Small intestine (tissue), 7 donors: ENCODE measurements around the gene PTPN4. TPM values are rescaled to one million over a fixed set of nuclear protein-coding genes. Genes with fewer than 3 reads are reported as not detected.

Experiments used
- DNase-seq, 2 donors: peaks; one replicate each; pipeline versions ENCODE4 v3.0.0 to v3.0.0-alpha.2; 2013
- FAIRE-seq: peaks from 2 replicates; lab custom pipeline; 2012; peaks lifted over from hg19 to GRCh38; lab: Jason Lieb, UNC
- H3K27ac ChIP-seq, 3 donors: one replicate each; pipeline ENCODE4 v1.5.1; 2013; ENCODE audit warnings: low read length in 2 of 3, mild to moderate bottlenecking in 2 of 3, control low read depth in 1 of 3, inconsistent platforms in 1 of 3, low read depth in 1 of 3, moderate library complexity in 1 of 3
- H3K27me3 ChIP-seq, 3 donors: one replicate each; pipeline ENCODE4 v1.6.1; 2013; ENCODE audit warnings: low read length in 3 of 3, inconsistent platforms in 1 of 3; ENCODE audit not compliant: control insufficient read depth in 3 of 3, insufficient read depth in 3 of 3
- H3K36me3 ChIP-seq, 3 donors: one replicate each; pipeline ENCODE4 v1.6.1; 2013; ENCODE audit warnings: low read length in 3 of 3, inconsistent platforms in 1 of 3, low read depth in 1 of 3, mild to moderate bottlenecking in 1 of 3, moderate library complexity in 1 of 3; ENCODE audit not compliant: control insufficient read depth in 3 of 3, insufficient read depth in 2 of 3
- H3K4me1 ChIP-seq, 3 donors: one replicate each; pipeline ENCODE4 v1.6.1; 2013; ENCODE audit warnings: low read length in 2 of 3, inconsistent platforms in 1 of 3, low read depth in 1 of 3, mild to moderate bottlenecking in 1 of 3, moderate library complexity in 1 of 3; ENCODE audit not compliant: control insufficient read depth in 3 of 3, insufficient read depth in 2 of 3
- H3K4me3 ChIP-seq, 3 donors: one replicate each; pipeline ENCODE4 v1.5.1; 2013; ENCODE audit warnings: low read length in 3 of 3, control low read depth in 1 of 3, inconsistent platforms in 1 of 3, low read depth in 1 of 3, mild to moderate bottlenecking in 1 of 3, moderate library complexity in 1 of 3
- H3K9me3 ChIP-seq, 2 donors: one replicate each; pipeline ENCODE4 v1.6.1; 2013; ENCODE audit warnings: low read depth in 1 of 2, low read length in 1 of 2; ENCODE audit not compliant: control insufficient read depth in 2 of 2, insufficient read depth in 1 of 2
- WGBS, 3 donors: extraction: QIAGEN DNeasy Blood & Tissue Kit; methylation state at CpG; one replicate each; pipeline ENCODE4 v1.1.7; 2013; 5-methylcytosine and 5-hydroxymethylcytosine counted together
- polyA plus RNA-seq, 4 donors: library from polyadenylated mRNA; stranded (reverse) in 3 of 4; unstranded in 1 of 4; fragments of 200-250 nt in 3 of 4; fragments of 120-200 nt in 1 of 4; gene quantifications; one replicate each; pipeline versions ENCODE4 v1.2.1 to v1.2.3, GENCODE V29; 2013
- donor health status: healthy with polysubstance abuse.
- donor health status: control.
- donor health status: control.
- donor health status: Bipolar disorder and iron deficiency.
- donor health status: healthy.

PTPN4 gene
- polyA plus RNA-seq, 4 donors: 1.9 to 13.4 (median 6.0) TPM

DNA sequence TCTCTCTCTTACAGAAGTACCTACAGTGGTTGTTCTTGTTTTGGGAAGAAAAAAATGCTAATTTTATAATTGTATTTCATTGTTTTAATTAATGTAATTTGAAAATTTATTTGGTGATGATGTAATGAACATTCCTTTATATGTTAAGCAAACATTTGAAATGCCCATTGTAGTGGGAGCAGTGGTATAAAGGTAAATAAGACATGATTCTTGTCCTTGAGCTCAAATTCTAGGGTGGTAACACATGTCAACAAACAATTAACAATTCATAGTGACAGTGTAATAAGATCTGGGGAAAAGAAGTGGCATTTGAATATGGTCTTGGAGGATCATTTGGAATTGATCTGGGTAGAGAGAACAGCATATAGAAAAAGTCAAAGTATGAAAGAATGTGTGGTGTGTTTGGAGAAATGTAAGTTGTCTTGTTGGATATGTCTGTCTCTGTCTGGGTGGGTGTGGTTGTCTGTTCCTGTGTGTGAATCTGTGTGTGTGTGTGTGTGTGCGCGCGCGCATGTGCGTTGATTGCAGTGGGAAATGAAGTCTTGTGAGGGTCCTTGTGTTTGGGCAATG, 5.8 kb downstream of the PTPN4 start:
- no peak overlapping the region for H3K4me3 ChIP-seq
- no peaks in the 10 kb centered on the region for H3K36me3 ChIP-seq
- H3K27me3 ChIP-seq: no peaks in the 10 kb centered on the region
- 86 to 93% (median 87%) methylated on average over 5 of the region's 5 CpGs for WGBS, 3 donors
- DNase-seq (no peak), FAIRE-seq (no peak)
- H3K27ac ChIP-seq: no peak overlapping the region
- peaks cover 0 to 2% (median 2%) of the 10 kb centered on the region in 3 donors for H3K4me1 ChIP-seq
- H3K9me3 ChIP-seq: no peaks in the 10 kb centered on the region

DNA sequence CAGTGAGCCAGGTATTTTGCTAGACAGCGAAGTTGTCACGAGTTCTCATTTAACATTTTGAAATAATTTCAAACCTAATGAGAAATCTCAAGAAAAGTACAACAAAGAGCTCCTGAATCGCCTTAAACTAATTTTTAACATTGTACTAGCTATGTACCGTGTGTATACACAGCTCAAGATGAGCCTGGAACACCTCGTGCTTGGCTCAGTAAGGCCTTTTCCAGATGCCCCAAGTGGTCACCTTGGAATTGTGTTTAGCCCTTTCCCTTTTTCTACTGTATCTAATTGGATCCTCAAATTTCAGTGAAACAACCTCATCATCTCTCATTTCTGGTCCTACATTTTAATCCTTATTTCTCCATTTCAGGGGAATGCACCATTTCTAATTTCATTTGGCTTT, 7.2 kb downstream of the PTPN4 start:
- 92 to 94% (median 94%) methylated on average over 5 of the region's 5 CpGs for WGBS, 3 donors
- Histone ChIP-seq H3K9me3 (no peaks in the 10 kb centered on the region), H3K27me3 (no peaks in the 10 kb centered on the region), H3K4me3 (no peak overlapping the region), H3K4me1 (peaks cover 0 to 2% (median 2%) of the 10 kb centered on the region in 3 donors), H3K27ac (no peak overlapping the region), H3K36me3 (no peaks in the 10 kb centered on the region)
- no peak for DNase-seq
- no peak for FAIRE-seq

DNA sequence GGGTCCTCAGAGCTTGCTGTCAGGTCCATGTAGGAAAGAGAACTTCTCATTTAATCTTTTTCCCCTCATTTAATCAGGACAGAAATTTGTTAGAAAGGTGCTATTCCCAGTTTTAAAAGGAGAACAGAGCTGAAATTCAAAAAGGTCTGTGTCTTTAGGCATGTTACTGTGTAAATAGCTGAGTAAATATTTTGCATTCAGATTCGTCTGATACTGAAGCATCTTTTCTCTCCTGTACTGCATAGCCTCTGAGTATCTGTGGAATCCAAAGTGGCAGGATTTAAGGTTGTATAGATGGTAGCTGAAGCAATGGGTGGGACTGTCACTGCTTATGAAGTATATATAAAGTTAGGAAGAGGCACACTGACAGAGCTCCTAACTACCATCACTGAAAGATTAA, 9.0 kb downstream of the PTPN4 start:
- no peak for FAIRE-seq
- H3K36me3 ChIP-seq: no peaks in the 10 kb centered on the region
- WGBS, 3 donors: 70 to 82% (median 70%) methylated on average over 1 of the region's 1 CpG
- H3K4me1 ChIP-seq: peaks cover 0 to 1% (median 0%) of the 10 kb centered on the region in 3 donors
- H3K27me3 ChIP-seq: no peaks in the 10 kb centered on the region
- DNase-seq: no peak
- no peak overlapping the region for H3K4me3 ChIP-seq
- H3K9me3 ChIP-seq: no peaks in the 10 kb centered on the region
- no peak overlapping the region for H3K27ac ChIP-seq

DNA sequence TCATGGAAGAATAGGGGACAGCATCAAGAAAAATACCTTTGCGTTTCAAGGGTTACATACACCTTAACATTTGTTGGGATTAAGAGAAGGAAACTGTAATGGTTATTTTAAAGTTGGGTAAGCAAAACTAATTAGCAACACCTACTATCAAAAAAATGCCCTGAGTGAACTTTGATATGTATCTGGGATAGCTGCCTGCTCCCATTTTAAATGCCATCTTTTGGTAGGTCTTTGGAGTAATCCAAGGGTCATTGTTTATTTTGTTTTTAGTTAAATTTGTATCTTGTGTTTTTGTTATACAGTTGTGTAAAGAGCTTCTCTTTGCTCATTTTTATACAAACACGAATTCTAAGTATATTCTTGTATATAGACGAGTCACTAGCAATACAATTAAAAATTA, 9.9 kb downstream of the PTPN4 start:
- Histone ChIP-seq H3K36me3 (no peaks in the 10 kb centered on the region), H3K4me3 (no peak overlapping the region), H3K27ac (no peak overlapping the region), H3K27me3 (no peaks in the 10 kb centered on the region), H3K4me1 (no peaks in the 10 kb centered on the region), H3K9me3 (peaks cover 0 to 2% of the 10 kb centered on the region in 2 donors)
- 89 to 94% (median 94%) methylated on average over 3 of the region's 3 CpGs for WGBS, 3 donors
- FAIRE-seq (no peak), DNase-seq (no peak)

DNA sequence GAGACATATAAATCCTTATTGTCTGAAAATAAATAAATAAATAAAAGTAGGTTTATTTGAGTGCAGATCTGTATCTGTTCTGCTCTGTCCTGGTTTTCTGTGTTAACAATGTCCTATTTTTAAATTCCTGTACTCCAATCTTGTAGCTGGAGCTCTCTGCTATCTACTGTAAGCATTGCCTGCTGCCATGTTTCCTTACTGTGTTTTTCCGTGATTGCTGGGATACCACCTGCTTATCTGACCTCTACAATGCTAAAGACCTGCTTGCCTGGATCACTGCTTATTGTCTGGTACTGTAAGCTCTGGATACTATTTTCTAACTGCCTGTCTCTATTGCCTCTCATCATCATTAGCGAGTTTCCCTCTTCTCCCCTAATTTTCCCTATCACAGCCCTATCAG, 11.6 kb downstream of the PTPN4 start:
- Histone ChIP-seq H3K27me3 (no peaks in the 10 kb centered on the region), H3K27ac (no peak overlapping the region), H3K9me3 (peaks cover 0 to 4% of the 10 kb centered on the region in 2 donors), H3K36me3 (no peaks in the 10 kb centered on the region), H3K4me1 (no peaks in the 10 kb centered on the region), H3K4me3 (no peak overlapping the region)
- 67 to 93% (median 70%) methylated on average over 2 of the region's 2 CpGs for WGBS, 3 donors
- DNase-seq: no peak
- FAIRE-seq: no peak

GRCh38 chr2:119772128-119772527, 12.4 kb downstream of the PTPN4 start:
- WGBS, 3 donors: 37 to 76% (median 73%) methylated on average over 2 of the region's 2 CpGs
- Histone ChIP-seq H3K9me3 (peaks cover 0 to 4% of the 10 kb centered on the region in 2 donors), H3K27me3 (no peaks in the 10 kb centered on the region), H3K36me3 (no peaks in the 10 kb centered on the region), H3K4me1 (no peaks in the 10 kb centered on the region), H3K27ac (no peak overlapping the region), H3K4me3 (no peak overlapping the region)
- DNase-seq (no peak), FAIRE-seq (no peak)

DNA sequence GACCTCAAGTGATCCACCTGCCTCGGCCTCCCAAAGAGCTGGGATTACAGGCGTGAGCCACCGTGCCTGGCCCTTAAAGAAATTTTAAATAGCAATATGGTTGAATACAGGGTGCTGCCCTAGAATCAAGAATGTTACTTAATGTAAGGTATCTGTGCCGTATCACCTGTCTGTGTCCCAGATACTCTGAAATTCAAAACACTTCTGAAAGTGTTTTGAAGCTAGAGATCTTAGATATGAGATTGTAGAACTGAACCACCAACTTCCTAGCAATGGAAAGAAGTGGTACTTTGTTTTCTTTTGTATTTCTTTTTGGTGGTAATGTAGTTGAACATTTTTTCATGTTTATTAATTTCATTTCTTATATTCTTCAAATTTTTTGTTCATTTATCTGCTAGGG, 13.0 kb downstream of the PTPN4 start:
- Histone ChIP-seq H3K4me1 (no peaks in the 10 kb centered on the region), H3K27me3 (no peaks in the 10 kb centered on the region), H3K4me3 (no peak overlapping the region), H3K9me3 (peaks cover 0 to 4% of the 10 kb centered on the region in 2 donors), H3K27ac (no peak overlapping the region), H3K36me3 (no peaks in the 10 kb centered on the region)
- WGBS, 3 donors: 91 to 94% (median 93%) methylated on average over 4 of the region's 4 CpGs
- no peak for FAIRE-seq
- DNase-seq: no peak

DNA sequence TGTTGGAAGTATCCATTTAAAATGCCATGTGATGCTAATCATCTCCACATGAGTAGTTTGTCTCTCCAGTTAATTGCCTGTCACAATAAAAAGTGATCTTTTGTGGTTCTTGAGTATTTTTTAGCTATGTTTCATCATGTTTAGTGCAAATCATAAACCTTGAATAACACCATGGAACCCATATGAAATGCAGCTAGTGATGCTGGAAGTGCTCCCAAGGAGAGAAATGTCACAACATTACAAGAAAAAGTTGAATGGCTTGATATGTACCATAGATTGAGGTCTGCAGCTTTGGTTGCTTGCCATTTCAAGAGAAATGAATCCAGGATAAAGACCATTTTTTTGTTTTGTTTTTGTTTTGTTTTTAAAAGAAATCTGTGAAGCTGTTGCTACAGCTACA, 14.3 kb downstream of the PTPN4 start:
- Histone ChIP-seq H3K4me3 (no peak overlapping the region), H3K36me3 (no peaks in the 10 kb centered on the region), H3K9me3 (peaks cover 0 to 4% of the 10 kb centered on the region in 2 donors), H3K27me3 (no peaks in the 10 kb centered on the region), H3K4me1 (no peaks in the 10 kb centered on the region), H3K27ac (no peak overlapping the region)
- no peak for FAIRE-seq
- DNase-seq: no peak

GRCh38 chr2:119775102-119775501, 15.4 kb downstream of the PTPN4 start:
- Histone ChIP-seq H3K27me3 (no peaks in the 10 kb centered on the region), H3K4me1 (no peaks in the 10 kb centered on the region), H3K27ac (no peak overlapping the region), H3K4me3 (no peak overlapping the region), H3K36me3 (no peaks in the 10 kb centered on the region), H3K9me3 (peaks cover 0 to 4% of the 10 kb centered on the region in 2 donors)
- FAIRE-seq (no peak), DNase-seq (no peak)
- 78 to 89% (median 81%) methylated on average over 6 of the region's 6 CpGs for WGBS, 3 donors
